HG03571 (cell line): ENCODE measurements around the gene AGMO.
"Not testable (repeated sequence)": the region's sequence is repeated elsewhere in the genome, so short reads cannot be mapped to it uniquely, and the experiment has no call there.

Experiments used
- ATAC-seq: cut with Tn5 transposase; IDR thresholded peaks from one replicate; pipeline ENCODE4 v1.9.1; 2021; ENCODE audit not compliant: unreplicated experiment

AGMO gene

GRCh38 chr7:15330943-15331342, 230.9 kb downstream of the AGMO start:
- no peak for ATAC-seq

GRCh38 chr7:15327001-15327400, 234.8 kb downstream of the AGMO start:
- ATAC-seq: no peak

GRCh38 chr7:15326044-15326644, 235.7 kb downstream of the AGMO start:
- ATAC-seq: no peak

GRCh38 chr7:15323550-15323949, 238.3 kb downstream of the AGMO start:
- ATAC-seq: no peak

- ATAC-seq: no peak
Observed at GRCh38 chr7:15317215-15317614, 244.6 kb downstream of the AGMO start.

GRCh38 chr7:15315678-15316077, 246.1 kb downstream of the AGMO start:
- ATAC-seq: no peak

GRCh38 chr7:15314922-15315321, 246.9 kb downstream of the AGMO start:
- no peak for ATAC-seq

GRCh38 chr7:15313361-15313760, 248.5 kb downstream of the AGMO start:
- ATAC-seq: no peak

GRCh38 chr7:15309872-15310271, 251.9 kb downstream of the AGMO start:
- no peak for ATAC-seq

- ATAC-seq: no peak
Observed at GRCh38 chr7:15308821-15309220, 253.0 kb downstream of the AGMO start.

- no peak for ATAC-seq
Observed at GRCh38 chr7:15306296-15306695, 255.5 kb downstream of the AGMO start.

GRCh38 chr7:15305002-15305600, 256.7 kb downstream of the AGMO start:
- ATAC-seq: no peak

GRCh38 chr7:15303357-15303756, 258.5 kb downstream of the AGMO start:
- no peak for ATAC-seq

- ATAC-seq: not testable (repeated sequence)
Observed at GRCh38 chr7:15300986-15301385, 260.8 kb downstream of the AGMO start.

GRCh38 chr7:15292138-15292537, 269.7 kb downstream of the AGMO start:
- no peak for ATAC-seq

GRCh38 chr7:15291699-15292098, 270.1 kb downstream of the AGMO start:
- no peak for ATAC-seq

- no peak for ATAC-seq
Observed at GRCh38 chr7:15288741-15289140, 273.1 kb downstream of the AGMO start.

- ATAC-seq: no peak
Observed at GRCh38 chr7:15284396-15284795, 277.4 kb downstream of the AGMO start.

- ATAC-seq: no peak
Observed at GRCh38 chr7:15280078-15280733, 281.6 kb downstream of the AGMO start.

GRCh38 chr7:15279640-15280039, 282.2 kb downstream of the AGMO start:
- no peak for ATAC-seq

GRCh38 chr7:15257689-15258088, 304.1 kb downstream of the AGMO start:
- no peak for ATAC-seq

- no peak for ATAC-seq
Observed at GRCh38 chr7:15252181-15252580, 309.6 kb downstream of the AGMO start.

- ATAC-seq: no peak
Observed at GRCh38 chr7:15248514-15248913, 313.3 kb downstream of the AGMO start.
